Measurements from ENCODE around the gene KANTR.

DNA sequence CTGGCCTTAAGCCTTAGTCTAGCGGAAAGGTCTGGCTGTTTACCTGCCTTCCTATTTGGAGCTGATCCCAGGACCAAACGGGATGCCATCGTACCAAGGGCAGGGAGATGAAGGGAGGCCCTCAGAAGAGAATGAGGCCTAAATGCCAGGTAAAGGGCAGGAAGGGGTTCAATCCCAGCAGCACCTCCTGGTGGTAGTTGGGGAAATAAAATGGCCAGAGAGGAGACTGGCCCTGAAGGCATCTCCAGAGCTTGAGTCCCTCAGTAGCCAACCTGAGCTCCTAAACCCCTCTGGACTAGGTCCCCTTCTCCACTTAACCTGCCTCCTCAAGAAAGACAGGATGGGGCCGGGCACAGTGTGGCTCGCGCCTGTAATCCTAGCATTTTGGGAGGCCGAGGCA lies 77.4 kb downstream of the KANTR start:
- TF ChIP-seq, protein P1, sequence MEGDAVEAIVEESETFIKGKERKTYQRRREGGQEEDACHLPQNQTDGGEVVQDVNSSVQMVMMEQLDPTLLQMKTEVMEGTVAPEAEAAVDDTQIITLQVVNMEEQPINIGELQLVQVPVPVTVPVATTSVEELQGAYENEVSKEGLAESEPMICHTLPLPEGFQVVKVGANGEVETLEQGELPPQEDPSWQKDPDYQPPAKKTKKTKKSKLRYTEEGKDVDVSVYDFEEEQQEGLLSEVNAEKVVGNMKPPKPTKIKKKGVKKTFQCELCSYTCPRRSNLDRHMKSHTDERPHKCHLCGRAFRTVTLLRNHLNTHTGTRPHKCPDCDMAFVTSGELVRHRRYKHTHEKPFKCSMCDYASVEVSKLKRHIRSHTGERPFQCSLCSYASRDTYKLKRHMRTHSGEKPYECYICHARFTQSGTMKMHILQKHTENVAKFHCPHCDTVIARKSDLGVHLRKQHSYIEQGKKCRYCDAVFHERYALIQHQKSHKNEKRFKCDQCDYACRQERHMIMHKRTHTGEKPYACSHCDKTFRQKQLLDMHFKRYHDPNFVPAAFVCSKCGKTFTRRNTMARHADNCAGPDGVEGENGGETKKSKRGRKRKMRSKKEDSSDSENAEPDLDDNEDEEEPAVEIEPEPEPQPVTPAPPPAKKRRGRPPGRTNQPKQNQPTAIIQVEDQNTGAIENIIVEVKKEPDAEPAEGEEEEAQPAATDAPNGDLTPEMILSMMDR (IDR thresholded peaks at IDR 0.05), result no peak
- no peak for TF ChIP-seq POLR2A (IDR thresholded peaks at IDR 0.05)

Measured in right lobe of liver (tissue), 4 donors.